Stimulated activated effector memory CD8-positive, alpha-beta T cell treated with anti-CD3 and anti-CD28 coated beads, Interleukin-12 subunit alpha, Interleukin-12 subunit beta, amount 100 ng/mL, for 72 hours (primary cell): ENCODE measurements around the gene FCAMR.
A peak's percentile ranks its signal among the peaks of the same experiment; 100 is the strongest.
"Not testable (repeated sequence)": the region's sequence is repeated elsewhere in the genome, so short reads cannot be mapped to it uniquely, and the experiment has no call there.

Source experiments
- ATAC-seq: fragments of 150-1000 bp; cut with Tn5 transposase; 2 replicates; pipeline ENCODE4 v1.10.0; 2021
- DNase-seq, 2 donors: peaks; one replicate each; pipeline ENCODE4 v3.0.0; 2021 to 2022; ENCODE audit warnings: low spot score in 2 of 2
- H3K27ac Mint-ChIP-seq: one replicate; pipeline ENCODE4 v1.8.0; 2022; ENCODE audit warnings: mild to moderate bottlenecking, mixed read lengths
- H3K36me3 Mint-ChIP-seq: one replicate; pipeline ENCODE4 v1.8.0; 2022; ENCODE audit warnings: mild to moderate bottlenecking, mixed read lengths
- H3K4me1 Mint-ChIP-seq: one replicate; pipeline ENCODE4 v1.8.0; 2022; ENCODE audit warnings: mixed read lengths
- H3K4me3 Mint-ChIP-seq: one replicate; pipeline ENCODE4 v1.8.0; 2022; ENCODE audit warnings: mild to moderate bottlenecking, mixed read lengths
- H3K9me3 Mint-ChIP-seq: one replicate; pipeline ENCODE4 v1.8.0; 2022; ENCODE audit warnings: mixed read lengths

FCAMR gene

GRCh38 chr1:206937425-206937824, 32.8 kb downstream of the FCAMR start:
- no peak overlapping the region for H3K27ac Mint-ChIP-seq
- H3K4me1 Mint-ChIP-seq: peaks cover 11% of the 10 kb centered on the region
- no peaks in the 10 kb centered on the region for H3K9me3 Mint-ChIP-seq
- H3K4me3 Mint-ChIP-seq: no peak overlapping the region
- no peaks in the 10 kb centered on the region for H3K36me3 Mint-ChIP-seq
- DNase-seq: no peak
- no peak for ATAC-seq

GRCh38 chr1:206935491-206936067, 34.7 kb downstream of the FCAMR start:
- DNase-seq: peak in 1 of 2 donors; percentile 72
- no peak overlapping the region for H3K4me3 Mint-ChIP-seq

GRCh38 chr1:206933333-206933945, 36.8 kb downstream of the FCAMR start:
- peak overlapping the region; percentile 98 for H3K27ac Mint-ChIP-seq
- H3K36me3 Mint-ChIP-seq: peaks cover 11% of the 10 kb centered on the region

More at GRCh38 chr1:206935491-206936067, 34.7 kb downstream of the FCAMR start:
- H3K36me3 Mint-ChIP-seq: no peaks in the 10 kb centered on the region
- peak; percentile 63 for ATAC-seq
- no peaks in the 10 kb centered on the region for H3K9me3 Mint-ChIP-seq
- H3K27ac Mint-ChIP-seq: peak overlapping the region; percentile 74
- H3K4me1 Mint-ChIP-seq: peaks cover 30% of the 10 kb centered on the region

GRCh38 chr1:206932177-206932576, 38.1 kb downstream of the FCAMR start:
- Mint-ChIP-seq H3K4me1 (peaks cover 53% of the 10 kb centered on the region), H3K9me3 (no peaks in the 10 kb centered on the region), H3K4me3 (no peak overlapping the region), H3K36me3 (peaks cover 11% of the 10 kb centered on the region), H3K27ac (peak overlapping the region; percentile 98)
- no peak for ATAC-seq
- no peak for DNase-seq

More at GRCh38 chr1:206933333-206933945, 36.8 kb downstream of the FCAMR start:
- Mint-ChIP-seq H3K9me3 (no peaks in the 10 kb centered on the region), H3K4me3 (no peak overlapping the region), H3K4me1 (peaks cover 43% of the 10 kb centered on the region)
- peak; percentile 66 to 82 for DNase-seq
- peak; percentile 52 for ATAC-seq

GRCh38 chr1:206931709-206932108, 38.6 kb downstream of the FCAMR start:
- peaks cover 53% of the 10 kb centered on the region for H3K4me1 Mint-ChIP-seq
- peak overlapping the region; percentile 98 for H3K27ac Mint-ChIP-seq

GRCh38 chr1:206930210-206930798, 40.0 kb downstream of the FCAMR start:
- Mint-ChIP-seq H3K4me1 (peaks cover 53% of the 10 kb centered on the region), H3K9me3 (no peaks in the 10 kb centered on the region), H3K4me3 (peak overlapping the region; percentile 70), H3K27ac (peak overlapping the region; percentile 98), H3K36me3 (peaks cover 11% of the 10 kb centered on the region)
- ATAC-seq (peak; percentile 86), DNase-seq (peak; percentile 44 to 81)

More at GRCh38 chr1:206931709-206932108, 38.6 kb downstream of the FCAMR start:
- DNase-seq (no peak), ATAC-seq (no peak)
- H3K9me3 Mint-ChIP-seq: no peaks in the 10 kb centered on the region
- H3K4me3 Mint-ChIP-seq: peak overlapping the region; percentile 70
- peaks cover 11% of the 10 kb centered on the region for H3K36me3 Mint-ChIP-seq

- Mint-ChIP-seq H3K9me3 (no peaks in the 10 kb centered on the region), H3K27ac (peak overlapping the region; percentile 98), H3K4me3 (peak overlapping the region; percentile 70), H3K4me1 (peaks cover 53% of the 10 kb centered on the region), H3K36me3 (peaks cover 11% of the 10 kb centered on the region)
- ATAC-seq: no peak
- no peak for DNase-seq
Observed at GRCh38 chr1:206929524-206929923, 40.7 kb downstream of the FCAMR start.

- H3K4me1 Mint-ChIP-seq: peaks cover 33% of the 10 kb centered on the region
- H3K36me3 Mint-ChIP-seq: peaks cover 11% of the 10 kb centered on the region
- ATAC-seq (no peak), DNase-seq (no peak)
- no peak overlapping the region for H3K27ac Mint-ChIP-seq
- no peak overlapping the region for H3K4me3 Mint-ChIP-seq
- no peaks in the 10 kb centered on the region for H3K9me3 Mint-ChIP-seq
Observed at GRCh38 chr1:206926286-206926685, 44.0 kb downstream of the FCAMR start.

- peaks cover 33% of the 10 kb centered on the region for H3K4me1 Mint-ChIP-seq
- no peak overlapping the region for H3K27ac Mint-ChIP-seq
- DNase-seq (peak; percentile 49 to 81), ATAC-seq (peak; percentile 89)
- no peaks in the 10 kb centered on the region for H3K9me3 Mint-ChIP-seq
- peaks cover 12% of the 10 kb centered on the region for H3K36me3 Mint-ChIP-seq
- no peak overlapping the region for H3K4me3 Mint-ChIP-seq
Observed at GRCh38 chr1:206925106-206925736, 45.0 kb downstream of the FCAMR start.

GRCh38 chr1:206924592-206925105, 45.6 kb downstream of the FCAMR start:
- peak in 1 of 2 donors; percentile 68 for DNase-seq
- no peak overlapping the region for H3K4me3 Mint-ChIP-seq
- ATAC-seq: peak; percentile 22
- no peak overlapping the region for H3K27ac Mint-ChIP-seq
- H3K4me1 Mint-ChIP-seq: peaks cover 33% of the 10 kb centered on the region
- no peaks in the 10 kb centered on the region for H3K9me3 Mint-ChIP-seq
- peaks cover 8% of the 10 kb centered on the region for H3K36me3 Mint-ChIP-seq

GRCh38 chr1:206923961-206924557, 46.2 kb downstream of the FCAMR start:
- H3K36me3 Mint-ChIP-seq, DNase-seq, H3K4me3 Mint-ChIP-seq, H3K27ac Mint-ChIP-seq, H3K9me3 Mint-ChIP-seq: not testable (repeated sequence)
- peaks cover 31% of the 10 kb centered on the region for H3K4me1 Mint-ChIP-seq
- peak; percentile 0 for ATAC-seq

GRCh38 chr1:206923009-206923960, 47.0 kb downstream of the FCAMR start:
- H3K4me3 Mint-ChIP-seq: no peak overlapping the region
- H3K9me3 Mint-ChIP-seq: no peaks in the 10 kb centered on the region
- H3K36me3 Mint-ChIP-seq: peaks cover 6% of the 10 kb centered on the region
- H3K4me1 Mint-ChIP-seq: peaks cover 34% of the 10 kb centered on the region
- DNase-seq: peak in 1 of 2 donors; percentile 77
- no peak overlapping the region for H3K27ac Mint-ChIP-seq
- peak; percentile 65 for ATAC-seq

GRCh38 chr1:206922524-206922923, 47.7 kb downstream of the FCAMR start:
- Mint-ChIP-seq H3K4me1 (peaks cover 35% of the 10 kb centered on the region), H3K36me3 (peaks cover 14% of the 10 kb centered on the region)
- ATAC-seq: no peak

GRCh38 chr1:206921772-206922265, 48.4 kb downstream of the FCAMR start, which contains the start of gene FCMR:
Gene FCMR (minus strand): TSS chr1:206921941. CDS start chr1:206921854, 87 bp downstream.
- Mint-ChIP-seq H3K4me3 (no peak within 1 kb of the TSS), H3K9me3 (no peaks in the 10 kb centered on the region), H3K36me3 (peaks cover 16% of the 10 kb centered on the region), H3K27ac (no peak within 1 kb of the TSS), H3K4me1 (peaks cover 39% of the 10 kb centered on the region)
- no peak for ATAC-seq
- DNase-seq: peak in 1 of 2 donors; percentile 71

More at GRCh38 chr1:206922524-206922923, 47.7 kb downstream of the FCAMR start:
- no peak for DNase-seq
- Mint-ChIP-seq H3K4me3 (no peak overlapping the region), H3K9me3 (no peaks in the 10 kb centered on the region), H3K27ac (no peak overlapping the region)
